GM18951 (cell line): ENCODE data around the gene RAB43.

ENCODE experiments used
- POLR2A ChIP-seq: IDR thresholded peaks from 4 replicates; pipeline ENCODE4 v1.6.1; 2011; ENCODE audit warnings: mild to moderate bottlenecking; ENCODE audit not compliant: insufficient read length, insufficient read depth; ENCODE audit errors: extremely low read depth
- in situ Hi-C: fragments of 300-500 bp; cut with MboI; formaldehyde crosslinking; loops from one replicate; pipeline ENCODE4 v1.12.0; 2022; ENCODE audit warnings: low sequenced_read_pairs, mixed read lengths, inconsistent platforms; ENCODE audit not compliant: unreplicated experiment

RAB43 gene

DNA sequence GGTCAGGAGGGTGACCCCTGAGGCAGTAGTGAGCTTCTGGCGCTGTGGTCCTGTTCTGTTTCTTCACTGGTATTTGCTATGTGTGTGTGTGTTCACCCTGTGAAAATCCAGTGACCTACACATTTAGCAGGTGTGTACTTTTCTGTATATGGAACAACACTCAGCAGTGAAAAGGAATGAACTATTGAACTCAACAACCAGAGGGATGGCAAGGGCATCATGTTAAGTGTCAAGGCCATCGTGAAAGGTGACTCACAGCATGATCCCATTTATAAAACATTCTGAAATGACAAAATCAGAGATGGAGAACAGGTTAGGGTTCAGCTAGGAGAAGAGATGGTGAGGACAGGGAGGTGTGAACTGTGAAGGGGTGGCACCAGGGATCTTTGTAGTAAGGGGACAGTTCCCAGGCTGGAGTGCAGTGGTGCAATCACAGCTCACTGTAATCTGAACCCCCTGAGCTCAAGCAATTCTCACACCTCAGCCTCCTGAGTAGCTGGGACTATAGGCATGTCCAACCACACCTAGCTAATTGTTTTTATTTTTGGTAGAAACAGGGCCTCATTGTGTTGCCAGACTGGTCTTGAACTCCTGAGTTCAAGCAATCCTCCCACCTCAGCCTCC lies 10.0 kb upstream of the RAB43 start:
- in situ Hi-C loops: no loop called here
- no peak for TF ChIP-seq POLR2A

DNA sequence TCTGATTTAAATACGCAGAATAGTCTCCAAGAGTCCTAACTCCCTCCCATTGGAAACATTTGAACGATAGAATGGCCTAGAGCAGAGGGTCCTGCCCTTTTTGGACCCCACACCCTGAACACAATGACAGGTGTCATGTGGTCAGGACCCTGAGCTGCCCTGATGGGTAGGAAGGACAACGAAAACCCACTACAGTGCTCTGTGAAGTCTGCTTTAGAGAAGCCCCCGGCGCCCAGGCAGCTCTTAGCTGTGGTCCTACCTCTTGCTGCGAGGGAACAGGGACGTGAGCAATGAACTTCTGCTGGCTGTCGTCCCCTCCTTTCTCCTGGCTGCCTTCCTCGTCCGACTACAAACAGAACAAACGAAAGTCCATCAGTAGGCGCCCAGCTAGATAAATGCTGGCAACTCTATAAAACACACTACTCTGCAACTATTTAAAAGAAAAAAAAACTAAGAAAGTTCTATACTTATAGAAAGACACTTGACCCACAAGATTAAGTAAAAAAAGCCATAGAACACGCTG lies 8.7 kb upstream of the RAB43 start:
- no peak for TF ChIP-seq POLR2A
- in situ Hi-C loops: no loop called here

DNA sequence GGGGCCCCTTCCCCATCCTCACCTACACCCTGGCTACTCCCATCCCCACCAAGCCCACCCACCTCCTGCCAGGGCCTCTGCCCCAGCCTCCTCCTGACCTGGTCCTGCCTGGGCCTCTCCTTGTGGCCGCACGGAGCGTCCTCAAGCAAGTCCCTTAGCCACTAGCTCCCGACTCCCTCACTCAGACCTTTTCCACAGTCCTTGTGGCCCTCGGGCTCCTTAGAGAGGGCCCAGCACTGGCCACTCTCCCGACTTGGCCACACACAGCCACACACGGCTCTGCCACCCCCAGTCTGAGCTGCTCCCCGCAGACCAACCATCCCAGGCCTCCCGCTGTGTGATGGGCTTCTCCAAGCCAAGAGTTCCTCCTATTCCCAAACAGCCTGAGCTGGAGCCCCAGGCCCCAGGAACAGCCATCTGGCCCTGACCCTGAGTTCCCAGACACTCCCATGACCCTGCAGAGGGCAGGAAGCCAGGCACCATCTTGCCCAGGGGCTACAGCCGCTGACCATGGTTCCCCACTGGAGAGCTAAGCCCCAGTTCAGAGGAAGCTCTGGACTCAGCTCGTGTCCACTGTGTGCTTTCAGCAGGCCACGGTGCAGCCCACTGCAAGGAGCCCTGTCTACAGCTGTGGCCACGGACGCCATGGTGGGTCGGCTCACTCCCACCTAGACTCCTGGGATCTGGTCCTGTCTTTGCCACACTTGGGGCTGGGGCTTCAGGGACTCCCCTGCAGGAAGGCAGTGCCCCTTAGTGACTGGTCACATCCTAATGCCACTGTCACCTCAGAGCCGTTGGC lies 7.0 kb upstream of the RAB43 start:
- in situ Hi-C loops: no loop called here
- TF ChIP-seq POLR2A: no peak

DNA sequence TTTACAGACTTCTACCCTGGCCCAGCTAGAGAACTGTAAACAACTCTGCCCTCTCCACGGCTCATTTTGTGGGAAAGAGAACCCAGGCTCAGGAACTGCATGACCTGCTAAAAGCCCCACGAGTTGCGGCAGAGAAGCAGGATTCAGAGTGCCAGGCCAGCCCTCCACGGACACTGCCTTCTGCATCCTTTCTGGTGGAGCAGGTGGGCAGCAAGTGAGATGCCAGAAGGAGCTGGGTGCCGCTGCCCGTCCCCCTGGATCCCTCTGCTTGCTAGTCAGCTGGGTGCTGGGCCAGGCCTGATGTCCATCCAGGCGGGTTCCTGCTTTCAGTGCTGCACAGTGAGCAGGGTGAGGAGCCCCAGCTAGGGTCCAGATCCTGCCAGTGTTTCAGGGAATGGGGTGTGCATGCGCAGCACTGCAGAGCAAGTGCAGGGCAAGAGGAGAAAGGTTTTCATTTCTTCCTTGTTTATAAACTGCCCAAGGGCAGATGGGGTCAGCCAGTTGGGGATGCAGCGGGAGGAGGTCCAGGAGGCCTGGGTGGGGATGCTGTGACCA lies 5.2 kb upstream of the RAB43 start:
- in situ Hi-C loops: no loop called here
- TF ChIP-seq POLR2A: no peak

DNA sequence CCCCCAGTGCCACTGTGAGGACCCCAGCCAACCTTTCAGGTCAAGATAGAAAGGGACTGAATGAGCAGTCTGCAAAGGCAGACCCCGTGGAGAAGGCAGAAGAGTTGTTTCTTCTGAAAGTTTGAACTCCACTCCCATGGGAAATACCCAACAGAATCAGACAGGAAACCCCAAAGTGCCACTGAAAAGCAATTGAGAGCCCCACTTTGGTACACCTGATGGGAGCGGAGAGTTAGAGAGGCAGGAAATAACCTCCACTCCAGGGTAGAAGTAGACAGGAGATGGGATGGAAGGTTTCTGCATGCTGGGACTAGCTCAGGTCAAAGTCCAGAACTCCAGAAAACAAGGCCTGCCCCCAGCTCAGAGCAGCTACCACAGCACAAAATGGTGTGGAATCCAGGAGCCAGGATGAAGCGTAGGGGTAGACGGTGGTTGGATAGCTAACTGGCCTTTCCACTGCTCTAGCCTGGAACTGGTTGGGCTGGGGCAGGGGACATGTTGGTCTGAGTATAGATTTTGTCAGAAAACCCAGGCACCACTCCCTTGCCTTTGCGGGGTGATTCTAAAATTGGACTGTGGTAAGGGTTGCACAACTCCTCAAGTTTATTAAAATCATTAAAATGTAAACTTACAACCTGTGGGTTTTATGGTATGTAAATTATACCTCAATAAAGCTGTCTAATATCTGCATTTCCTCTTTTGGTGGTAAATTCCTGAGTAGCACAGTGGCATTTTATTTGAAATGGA lies 1.9 kb upstream of the RAB43 start:
- in situ Hi-C loops: no loop called here

DNA sequence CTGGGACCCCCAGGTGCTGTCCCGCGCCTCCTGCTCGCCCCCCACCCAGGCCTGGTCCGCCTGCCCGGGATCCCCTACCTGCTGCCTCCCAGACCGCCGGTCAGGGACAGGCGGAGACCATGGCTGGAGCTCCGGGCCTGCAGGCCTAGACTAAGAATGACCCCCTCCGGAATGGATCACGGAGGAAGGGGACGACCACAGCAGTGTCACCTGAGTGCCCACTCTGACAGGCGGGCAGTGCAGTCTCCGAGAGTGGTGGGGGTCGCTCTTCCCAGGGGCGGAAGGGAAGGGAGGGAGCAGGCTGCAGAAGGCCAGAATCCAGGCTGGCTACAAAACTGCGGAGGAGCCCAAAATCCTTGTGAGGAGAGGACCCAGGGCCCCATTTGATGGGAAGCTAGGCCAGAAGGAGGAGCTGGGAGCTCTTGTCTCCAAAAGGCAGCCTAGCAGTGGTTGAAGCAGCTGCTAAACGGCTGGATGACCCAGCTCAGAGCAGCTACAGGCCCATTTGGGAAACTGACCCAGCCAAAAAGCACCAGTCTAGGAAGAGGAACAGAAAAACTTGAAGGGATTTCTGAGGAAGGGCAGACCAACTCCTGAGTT lies 908 bp upstream of the RAB43 start:
- no peak for TF ChIP-seq POLR2A
- in situ Hi-C loops: no loop called here

More for the DNA sequence above, 1.9 kb upstream of the RAB43 start:
- TF ChIP-seq POLR2A: no peak

DNA sequence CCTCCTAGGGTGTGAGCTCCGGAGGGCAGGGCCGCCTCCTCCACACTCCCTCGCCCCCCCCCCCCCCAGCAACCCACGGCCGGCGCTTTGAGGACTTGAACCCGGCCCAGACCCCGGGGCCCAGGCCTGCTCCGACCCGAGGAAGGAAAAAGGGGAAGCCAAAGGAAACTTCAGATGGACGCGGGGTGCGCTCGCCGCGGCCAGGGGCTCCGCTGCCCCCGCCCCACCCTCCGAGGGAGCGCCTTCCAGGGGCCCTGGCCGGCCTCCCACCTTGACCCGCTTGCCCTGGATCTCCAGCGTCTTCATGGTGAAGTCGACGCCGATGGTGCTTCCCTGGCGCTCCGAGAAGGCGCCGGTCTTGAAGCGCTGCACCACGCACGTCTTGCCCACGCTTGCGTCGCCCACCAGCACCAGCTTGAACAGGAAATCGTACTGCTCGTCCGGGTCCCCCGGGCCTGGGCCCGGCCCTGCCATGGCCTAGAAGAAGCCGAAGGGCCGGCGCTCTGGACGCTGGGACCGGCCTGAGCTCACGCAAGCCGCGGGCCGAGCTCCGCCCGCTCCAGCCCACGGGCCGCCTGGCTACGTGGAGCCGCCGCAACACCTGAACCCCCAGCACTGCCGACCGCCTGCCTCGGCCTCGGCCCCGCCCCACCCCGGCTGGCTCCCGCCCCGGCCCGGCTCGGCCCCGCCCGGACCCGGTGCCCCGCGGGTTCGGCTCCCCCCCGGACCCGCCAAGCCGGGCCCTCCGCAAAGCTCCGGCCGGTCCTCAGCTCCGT lies 400 bp downstream of the RAB43 start:
- TF ChIP-seq POLR2A: peak; percentile 53
- in situ Hi-C loops: no loop called here

DNA sequence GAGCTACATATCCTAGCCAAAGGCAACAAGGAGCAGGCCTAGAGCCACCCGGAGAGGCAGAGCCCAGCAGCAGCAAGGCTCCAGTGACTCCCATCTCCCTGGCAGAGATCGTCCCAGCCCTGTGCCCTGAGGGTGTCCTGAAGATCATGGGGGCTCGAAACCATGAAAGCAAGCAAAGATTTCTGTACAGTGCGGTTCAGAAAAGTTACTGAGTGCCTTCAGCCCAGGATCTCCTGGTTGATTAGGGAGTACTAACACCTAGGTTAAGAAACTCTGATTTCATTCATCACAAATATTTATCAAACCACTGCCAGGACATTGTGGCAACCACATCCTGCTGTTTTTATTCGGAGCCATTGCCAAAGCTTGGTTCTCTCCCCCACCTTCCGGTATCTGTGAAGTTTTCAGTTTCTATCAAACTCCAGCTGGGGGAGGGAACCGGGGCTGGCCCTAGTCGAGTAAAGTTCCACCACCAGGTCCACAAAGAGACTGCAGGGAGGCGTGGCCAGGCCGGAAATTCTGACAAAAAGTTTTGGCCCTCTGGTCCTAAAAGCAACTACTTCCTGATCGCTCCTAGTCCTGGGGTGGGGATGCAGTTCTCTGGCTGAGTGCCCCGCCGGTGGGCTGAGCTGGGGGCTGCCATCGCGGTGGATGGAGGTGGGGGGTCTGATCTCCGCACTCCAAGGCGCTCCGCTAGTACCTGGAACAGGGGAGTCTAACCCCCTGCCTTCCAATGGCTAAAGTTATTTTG lies 1.2 kb downstream of the RAB43 start:
- in situ Hi-C loops: no loop called here
- peak; percentile 76 for TF ChIP-seq POLR2A

DNA sequence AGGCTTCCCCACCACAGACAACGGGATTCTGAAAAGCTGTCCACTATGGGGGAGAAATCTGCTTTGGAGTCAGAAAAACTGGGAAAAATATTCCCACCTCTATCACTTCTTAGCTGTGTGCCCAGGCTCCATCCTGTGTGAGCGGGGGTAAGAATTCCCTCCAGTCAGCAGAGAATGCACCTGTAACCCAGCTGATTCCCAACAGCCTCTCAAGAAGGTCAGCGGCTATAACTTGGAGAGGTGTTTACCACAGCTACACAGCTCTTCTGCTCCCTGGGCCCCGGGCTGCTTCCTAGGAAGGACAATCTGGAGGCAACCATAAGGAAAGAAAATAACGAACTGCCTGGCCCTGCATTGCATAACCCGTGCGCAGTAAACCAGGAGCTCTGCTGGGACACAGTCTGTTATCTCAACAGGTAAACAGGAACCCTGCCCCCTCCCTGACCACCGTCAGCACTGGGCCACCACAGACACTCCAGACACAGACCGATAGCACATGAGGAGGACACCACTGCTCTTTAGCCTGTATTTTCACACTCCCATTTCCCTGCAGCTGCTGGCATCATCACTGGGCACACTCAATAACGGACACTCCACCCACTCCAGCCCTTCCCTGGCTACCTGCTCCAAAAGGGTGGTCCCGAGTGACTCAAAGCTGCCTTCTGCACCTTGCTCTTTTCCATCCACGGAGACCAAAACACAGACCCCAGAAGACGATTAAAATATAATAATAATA lies 2.1 kb downstream of the RAB43 start:
- TF ChIP-seq POLR2A: no peak
- in situ Hi-C loops: no loop called here

DNA sequence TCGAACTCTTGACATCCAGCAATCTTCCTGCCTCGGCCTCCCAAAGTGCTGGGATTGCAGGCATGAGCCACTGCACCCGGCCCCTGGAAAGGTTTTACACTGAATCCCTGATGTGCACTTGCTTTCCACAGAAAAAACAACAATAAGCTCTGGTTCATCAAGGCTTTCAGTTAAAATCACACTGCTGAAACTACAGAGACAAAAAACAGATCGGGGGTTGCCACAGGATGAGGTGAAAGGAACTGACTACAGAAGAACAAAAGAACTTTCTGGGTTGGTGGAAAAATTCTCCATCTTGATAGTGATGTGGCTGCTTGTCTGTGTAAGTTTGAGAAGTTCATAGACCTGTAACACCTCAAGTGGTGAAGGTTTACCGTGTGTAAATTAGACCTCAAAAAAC lies 2.9 kb downstream of the RAB43 start:
- in situ Hi-C loops: no loop called here
- no peak for TF ChIP-seq POLR2A

DNA sequence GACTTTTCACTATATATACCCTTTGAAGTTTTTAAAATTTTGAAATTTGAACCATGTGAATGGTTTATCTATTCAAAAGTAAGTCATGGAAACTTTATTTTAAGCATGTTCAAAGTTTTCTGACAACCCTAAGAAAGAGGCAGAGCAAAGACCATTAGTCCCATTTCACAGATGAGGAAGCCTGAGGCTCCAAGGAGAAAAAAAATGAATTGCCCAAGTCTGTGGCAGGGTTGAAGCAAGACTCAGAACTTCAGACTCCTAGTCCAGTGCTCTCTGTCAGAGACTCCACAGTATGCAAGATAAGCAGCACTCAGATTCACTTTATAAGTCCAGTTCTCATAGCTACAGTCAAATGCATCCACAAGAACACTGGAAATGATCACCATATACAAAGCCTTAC lies 4.5 kb downstream of the RAB43 start:
- no peak for TF ChIP-seq POLR2A
- in situ Hi-C loops: no loop called here
